ENCODE data around the gene FIG4. TPM values are rescaled to one million over a fixed set of nuclear protein-coding genes. Genes with fewer than 3 reads are reported as not detected.
"Not testable (repeated sequence)": the region's sequence is repeated elsewhere in the genome, so short reads cannot be mapped to it uniquely, and the experiment has no call there.

Gene FIG4
- polyA plus RNA-seq, 1 of the 3 experiments (the other 2 are of a cell fraction) = 6.8 TPM

DNA sequence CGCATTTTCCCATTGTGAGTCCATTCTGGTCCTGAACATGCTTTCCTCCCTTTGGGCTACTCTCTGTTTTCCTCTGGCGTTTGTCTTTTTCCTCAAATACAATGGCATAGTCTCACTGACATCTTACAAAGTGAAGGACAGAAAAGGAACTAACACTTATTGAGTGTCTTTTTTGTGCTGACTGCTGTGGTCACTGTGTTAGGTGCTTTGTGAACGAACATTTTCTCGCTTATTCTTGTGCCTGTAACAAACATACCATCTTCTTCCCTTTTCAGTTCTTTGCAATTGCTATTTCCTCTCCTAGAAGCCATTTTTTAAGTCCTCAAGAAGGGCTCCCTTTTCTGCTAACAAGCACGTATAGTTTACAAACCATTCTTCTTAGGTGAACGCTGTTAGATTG, 15.4 kb downstream of the FIG4 start:
- H3K9ac ChIP-seq = no peak overlapping the region
- POLR2A ChIA-PET = no interaction called here
- H3K4me1 ChIP-seq (ENCODE audit: control insufficient read depth in 1 of 2, insufficient read depth in 2 of 2, low read depth in 1 of 2, low read length in 1 of 2) = no peaks in the 10 kb centered on the region; a peak in 1 of 4 replicates
- TF ChIP-seq, protein P1, sequence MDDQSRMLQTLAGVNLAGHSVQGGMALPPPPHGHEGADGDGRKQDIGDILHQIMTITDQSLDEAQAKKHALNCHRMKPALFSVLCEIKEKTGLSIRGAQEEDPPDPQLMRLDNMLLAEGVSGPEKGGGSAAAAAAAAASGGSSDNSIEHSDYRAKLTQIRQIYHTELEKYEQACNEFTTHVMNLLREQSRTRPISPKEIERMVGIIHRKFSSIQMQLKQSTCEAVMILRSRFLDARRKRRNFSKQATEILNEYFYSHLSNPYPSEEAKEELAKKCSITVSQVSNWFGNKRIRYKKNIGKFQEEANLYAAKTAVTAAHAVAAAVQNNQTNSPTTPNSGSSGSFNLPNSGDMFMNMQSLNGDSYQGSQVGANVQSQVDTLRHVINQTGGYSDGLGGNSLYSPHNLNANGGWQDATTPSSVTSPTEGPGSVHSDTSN (IDR thresholded peaks at IDR 0.05) = no peak
- TF ChIP-seq SIN3A (IDR thresholded peaks at IDR 0.05; ENCODE audit: borderline replicate concordance, low read depth, low read length) (no peak), TAF1 (IDR thresholded peaks at IDR 0.05; ENCODE audit: borderline replicate concordance, low read depth, low read length) (no peak), RXRA (IDR thresholded peaks at IDR 0.05; ENCODE audit: borderline replicate concordance, low read depth) (no peak), JUND (IDR thresholded peaks at IDR 0.05) (no peak), SMC3 (IDR thresholded peaks at IDR 0.05; ENCODE audit: low read depth, low read length) (no peak), GABPA (IDR thresholded peaks at IDR 0.05; ENCODE audit: low read depth) (no peak), MXI1 (IDR thresholded peaks at IDR 0.05; ENCODE audit: low read depth, low read length) (no peak), EZH2phosphoT487 (IDR thresholded peaks at IDR 0.05; ENCODE audit: borderline replicate concordance, low read depth) (no peak), TCF12 (IDR thresholded peaks at IDR 0.05) (no peak), ELF1 (IDR thresholded peaks at IDR 0.05) (no peak)
- TF ChIP-seq, protein P2, sequence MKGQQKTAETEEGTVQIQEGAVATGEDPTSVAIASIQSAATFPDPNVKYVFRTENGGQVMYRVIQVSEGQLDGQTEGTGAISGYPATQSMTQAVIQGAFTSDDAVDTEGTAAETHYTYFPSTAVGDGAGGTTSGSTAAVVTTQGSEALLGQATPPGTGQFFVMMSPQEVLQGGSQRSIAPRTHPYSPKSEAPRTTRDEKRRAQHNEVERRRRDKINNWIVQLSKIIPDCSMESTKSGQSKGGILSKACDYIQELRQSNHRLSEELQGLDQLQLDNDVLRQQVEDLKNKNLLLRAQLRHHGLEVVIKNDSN (IDR thresholded peaks at IDR 0.05; ENCODE audit: borderline replicate concordance, low read depth) = no peak
- TF ChIP-seq, protein P3, sequence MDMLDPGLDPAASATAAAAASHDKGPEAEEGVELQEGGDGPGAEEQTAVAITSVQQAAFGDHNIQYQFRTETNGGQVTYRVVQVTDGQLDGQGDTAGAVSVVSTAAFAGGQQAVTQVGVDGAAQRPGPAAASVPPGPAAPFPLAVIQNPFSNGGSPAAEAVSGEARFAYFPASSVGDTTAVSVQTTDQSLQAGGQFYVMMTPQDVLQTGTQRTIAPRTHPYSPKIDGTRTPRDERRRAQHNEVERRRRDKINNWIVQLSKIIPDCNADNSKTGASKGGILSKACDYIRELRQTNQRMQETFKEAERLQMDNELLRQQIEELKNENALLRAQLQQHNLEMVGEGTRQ (IDR thresholded peaks at IDR 0.05; ENCODE audit: borderline replicate concordance, low read depth, low read length) = no peak
- TF ChIP-seq, protein P4, sequence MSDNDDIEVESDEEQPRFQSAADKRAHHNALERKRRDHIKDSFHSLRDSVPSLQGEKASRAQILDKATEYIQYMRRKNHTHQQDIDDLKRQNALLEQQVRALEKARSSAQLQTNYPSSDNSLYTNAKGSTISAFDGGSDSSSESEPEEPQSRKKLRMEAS (IDR thresholded peaks at IDR 0.05; ENCODE audit: low read depth) = no peak
- TF ChIP-seq, protein P5, sequence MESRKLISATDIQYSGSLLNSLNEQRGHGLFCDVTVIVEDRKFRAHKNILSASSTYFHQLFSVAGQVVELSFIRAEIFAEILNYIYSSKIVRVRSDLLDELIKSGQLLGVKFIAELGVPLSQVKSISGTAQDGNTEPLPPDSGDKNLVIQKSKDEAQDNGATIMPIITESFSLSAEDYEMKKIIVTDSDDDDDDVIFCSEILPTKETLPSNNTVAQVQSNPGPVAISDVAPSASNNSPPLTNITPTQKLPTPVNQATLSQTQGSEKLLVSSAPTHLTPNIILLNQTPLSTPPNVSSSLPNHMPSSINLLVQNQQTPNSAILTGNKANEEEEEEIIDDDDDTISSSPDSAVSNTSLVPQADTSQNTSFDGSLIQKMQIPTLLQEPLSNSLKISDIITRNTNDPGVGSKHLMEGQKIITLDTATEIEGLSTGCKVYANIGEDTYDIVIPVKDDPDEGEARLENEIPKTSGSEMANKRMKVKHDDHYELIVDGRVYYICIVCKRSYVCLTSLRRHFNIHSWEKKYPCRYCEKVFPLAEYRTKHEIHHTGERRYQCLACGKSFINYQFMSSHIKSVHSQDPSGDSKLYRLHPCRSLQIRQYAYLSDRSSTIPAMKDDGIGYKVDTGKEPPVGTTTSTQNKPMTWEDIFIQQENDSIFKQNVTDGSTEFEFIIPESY (IDR thresholded peaks at IDR 0.05; ENCODE audit: borderline replicate concordance, low read depth) = no peak
- TF ChIP-seq, protein P6, sequence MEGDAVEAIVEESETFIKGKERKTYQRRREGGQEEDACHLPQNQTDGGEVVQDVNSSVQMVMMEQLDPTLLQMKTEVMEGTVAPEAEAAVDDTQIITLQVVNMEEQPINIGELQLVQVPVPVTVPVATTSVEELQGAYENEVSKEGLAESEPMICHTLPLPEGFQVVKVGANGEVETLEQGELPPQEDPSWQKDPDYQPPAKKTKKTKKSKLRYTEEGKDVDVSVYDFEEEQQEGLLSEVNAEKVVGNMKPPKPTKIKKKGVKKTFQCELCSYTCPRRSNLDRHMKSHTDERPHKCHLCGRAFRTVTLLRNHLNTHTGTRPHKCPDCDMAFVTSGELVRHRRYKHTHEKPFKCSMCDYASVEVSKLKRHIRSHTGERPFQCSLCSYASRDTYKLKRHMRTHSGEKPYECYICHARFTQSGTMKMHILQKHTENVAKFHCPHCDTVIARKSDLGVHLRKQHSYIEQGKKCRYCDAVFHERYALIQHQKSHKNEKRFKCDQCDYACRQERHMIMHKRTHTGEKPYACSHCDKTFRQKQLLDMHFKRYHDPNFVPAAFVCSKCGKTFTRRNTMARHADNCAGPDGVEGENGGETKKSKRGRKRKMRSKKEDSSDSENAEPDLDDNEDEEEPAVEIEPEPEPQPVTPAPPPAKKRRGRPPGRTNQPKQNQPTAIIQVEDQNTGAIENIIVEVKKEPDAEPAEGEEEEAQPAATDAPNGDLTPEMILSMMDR (IDR thresholded peaks at IDR 0.05) = no peak
- H3K79me2 ChIP-seq (ENCODE audit: insufficient read depth) = no peaks in the 10 kb centered on the region
- no peaks in the 10 kb centered on the region for H3K36me3 ChIP-seq (replicated peaks in 1 of 2; ENCODE audit: control insufficient read depth in 1 of 2, insufficient read depth in 2 of 2, low read length in 1 of 2)
- no peak overlapping the region for H3K4me2 ChIP-seq
- H3K9me2 ChIP-seq = no peaks in the 10 kb centered on the region
- H3K9me3 ChIP-seq = no peaks in the 10 kb centered on the region
- no peak overlapping the region for H2AFZ ChIP-seq (ENCODE audit: low read depth)
- no peaks in the 10 kb centered on the region for H3F3A ChIP-seq (replicated peaks; ENCODE audit: insufficient read depth)
- no peaks in the 10 kb centered on the region for H4K20me1 ChIP-seq (ENCODE audit: insufficient read depth)
- H3K4me3 ChIP-seq (ENCODE audit: low read depth in 2 of 2, low read length in 1 of 2) = no peak overlapping the region
- DNase-seq = no peak
- no peak overlapping the region for H3K27ac ChIP-seq (ENCODE audit: low read depth in 2 of 2, low read length in 1 of 2)
- H3K27me3 ChIP-seq (ENCODE audit: insufficient read depth) = no peaks in the 10 kb centered on the region
- CTCF ChIA-PET = interaction anchor here (0.8 to 1.2 kb wide), 2 partner anchors 333 to 685 kb away, joined by 3 to 8 read pairs; no protein-coding TSS in a partner anchor
- WGBS (ENCODE audit: low lambda C conversion rate) = 71% methylated on average over 6 of the region's 6 CpGs

DNA sequence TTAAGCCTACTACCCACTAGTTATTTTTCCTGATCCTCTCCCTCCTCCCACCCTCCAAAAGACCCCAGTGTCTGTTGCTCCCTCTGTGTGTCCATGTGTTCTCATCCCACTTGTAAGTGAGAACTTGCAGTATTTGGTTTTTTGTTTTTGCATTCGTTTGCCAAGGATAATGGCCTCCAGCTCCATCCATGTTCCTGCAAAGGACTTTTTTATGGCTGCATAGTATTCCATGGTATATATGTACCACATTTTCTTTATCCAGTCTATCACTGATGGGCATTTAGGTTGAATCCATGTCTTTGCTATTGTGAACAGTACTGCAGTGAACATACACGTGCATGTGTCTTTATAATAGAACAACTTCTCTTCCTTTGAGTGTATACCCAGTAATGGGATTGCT, 17.0 kb downstream of the FIG4 start:
- POLR2A ChIA-PET = not testable (repeated sequence)
- CTCF ChIA-PET = interaction anchor here (1.2 to 7.8 kb wide), 2 partner anchors 181 to 331 kb away, joined by 3 to 57 read pairs; no protein-coding TSS in a partner anchor
- 46% methylated on average over 2 of the region's 2 CpGs for WGBS (ENCODE audit: low lambda C conversion rate)

More for the DNA sequence above, 17.0 kb downstream of the FIG4 start:
- H4K20me1 ChIP-seq (ENCODE audit: insufficient read depth); H3K79me2 ChIP-seq (ENCODE audit: insufficient read depth); H3K9me2 ChIP-seq; H3F3A ChIP-seq (replicated peaks; ENCODE audit: insufficient read depth); H3K9ac ChIP-seq; H3K27ac ChIP-seq (ENCODE audit: low read depth in 2 of 2, low read length in 1 of 2); H2AFZ ChIP-seq (ENCODE audit: low read depth); H3K36me3 ChIP-seq (replicated peaks in 1 of 2; ENCODE audit: control insufficient read depth in 1 of 2, insufficient read depth in 2 of 2, low read length in 1 of 2); DNase-seq; H3K4me1 ChIP-seq (ENCODE audit: control insufficient read depth in 1 of 2, insufficient read depth in 2 of 2, low read depth in 1 of 2, low read length in 1 of 2); H3K9me3 ChIP-seq; H3K27me3 ChIP-seq (ENCODE audit: insufficient read depth); H3K4me2 ChIP-seq; H3K4me3 ChIP-seq (ENCODE audit: low read depth in 2 of 2, low read length in 1 of 2): not testable (repeated sequence)
